ENCODE data around the gene TNNI3K. TPM values are rescaled to one million over a fixed set of nuclear protein-coding genes. Genes with fewer than 3 reads are reported as not detected.
A peak's percentile ranks its signal among the peaks of the same experiment; 100 is the strongest.
"Not testable (repeated sequence)": the region's sequence is repeated elsewhere in the genome, so short reads cannot be mapped to it uniquely, and the experiment has no call there.

The TNNI3K gene
- total and polyA plus RNA-seq, 4 donors = 0.41 to 1.4 TPM; not detected in 2

DNA sequence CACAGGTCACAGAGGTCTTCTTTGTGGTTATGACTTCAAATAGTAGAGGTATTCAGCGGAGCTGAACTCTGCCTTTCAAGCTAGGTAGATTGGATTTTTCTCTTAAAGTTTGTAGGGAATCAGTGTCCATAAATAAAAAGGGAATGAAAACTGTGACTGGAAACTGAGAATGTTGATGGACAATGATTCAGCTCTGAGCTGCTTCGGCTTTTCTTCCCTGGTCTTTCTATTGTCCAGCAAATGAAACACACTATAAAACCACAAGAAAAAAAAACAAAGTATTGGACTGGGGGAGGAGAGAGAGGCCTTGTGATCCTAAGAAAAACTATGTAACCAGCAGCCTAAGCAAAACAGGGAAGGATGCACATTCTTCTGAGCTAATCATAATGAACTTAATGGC is 11.1 kb downstream of the TNNI3K start:
- 79 to 89% methylated on average over 2 of the region's 2 CpGs for WGBS, 2 donors
- H3K27me3 ChIP-seq (ENCODE audit: control insufficient read depth in 3 of 3, insufficient read depth in 3 of 3, low read length in 2 of 3) = no peaks in the 10 kb centered on the region
- H3K4me3 ChIP-seq = no peak overlapping the region
- no peak overlapping the region for H3K9ac ChIP-seq (ENCODE audit: insufficient read depth in 1 of 2, low read length in 2 of 2)
- H3K9me3 ChIP-seq (ENCODE audit: control insufficient read depth in 4 of 4, insufficient read depth in 3 of 4, low read length in 3 of 4) = peaks cover 0 to 4% (median 0%) of the 10 kb centered on the region in 4 donors
- H3K4me1 ChIP-seq (ENCODE audit: control insufficient read depth in 5 of 5, insufficient read depth in 5 of 5, low read length in 5 of 5) = peaks cover 0 to 5% (median 0%) of the 10 kb centered on the region in 5 donors
- TF ChIP-seq, protein P1, sequence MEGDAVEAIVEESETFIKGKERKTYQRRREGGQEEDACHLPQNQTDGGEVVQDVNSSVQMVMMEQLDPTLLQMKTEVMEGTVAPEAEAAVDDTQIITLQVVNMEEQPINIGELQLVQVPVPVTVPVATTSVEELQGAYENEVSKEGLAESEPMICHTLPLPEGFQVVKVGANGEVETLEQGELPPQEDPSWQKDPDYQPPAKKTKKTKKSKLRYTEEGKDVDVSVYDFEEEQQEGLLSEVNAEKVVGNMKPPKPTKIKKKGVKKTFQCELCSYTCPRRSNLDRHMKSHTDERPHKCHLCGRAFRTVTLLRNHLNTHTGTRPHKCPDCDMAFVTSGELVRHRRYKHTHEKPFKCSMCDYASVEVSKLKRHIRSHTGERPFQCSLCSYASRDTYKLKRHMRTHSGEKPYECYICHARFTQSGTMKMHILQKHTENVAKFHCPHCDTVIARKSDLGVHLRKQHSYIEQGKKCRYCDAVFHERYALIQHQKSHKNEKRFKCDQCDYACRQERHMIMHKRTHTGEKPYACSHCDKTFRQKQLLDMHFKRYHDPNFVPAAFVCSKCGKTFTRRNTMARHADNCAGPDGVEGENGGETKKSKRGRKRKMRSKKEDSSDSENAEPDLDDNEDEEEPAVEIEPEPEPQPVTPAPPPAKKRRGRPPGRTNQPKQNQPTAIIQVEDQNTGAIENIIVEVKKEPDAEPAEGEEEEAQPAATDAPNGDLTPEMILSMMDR (IDR thresholded peaks at IDR 0.05; ENCODE audit: control extremely low read depth, extremely low read depth) = no peak
- no peaks in the 10 kb centered on the region for H3K36me3 ChIP-seq (ENCODE audit: control insufficient read depth in 4 of 4, insufficient read depth in 4 of 4, low read length in 4 of 4)
- ATAC-seq (ENCODE audit: insufficient read depth, low FRiP score) = no peak
- peak in 2 of 3 donors; percentile 1 to 13 for DNase-seq
- peak overlapping the region in 1 of 2 donors; percentile 60 for H3K27ac ChIP-seq (ENCODE audit: low read depth in 1 of 2, low read length in 1 of 2)

DNA sequence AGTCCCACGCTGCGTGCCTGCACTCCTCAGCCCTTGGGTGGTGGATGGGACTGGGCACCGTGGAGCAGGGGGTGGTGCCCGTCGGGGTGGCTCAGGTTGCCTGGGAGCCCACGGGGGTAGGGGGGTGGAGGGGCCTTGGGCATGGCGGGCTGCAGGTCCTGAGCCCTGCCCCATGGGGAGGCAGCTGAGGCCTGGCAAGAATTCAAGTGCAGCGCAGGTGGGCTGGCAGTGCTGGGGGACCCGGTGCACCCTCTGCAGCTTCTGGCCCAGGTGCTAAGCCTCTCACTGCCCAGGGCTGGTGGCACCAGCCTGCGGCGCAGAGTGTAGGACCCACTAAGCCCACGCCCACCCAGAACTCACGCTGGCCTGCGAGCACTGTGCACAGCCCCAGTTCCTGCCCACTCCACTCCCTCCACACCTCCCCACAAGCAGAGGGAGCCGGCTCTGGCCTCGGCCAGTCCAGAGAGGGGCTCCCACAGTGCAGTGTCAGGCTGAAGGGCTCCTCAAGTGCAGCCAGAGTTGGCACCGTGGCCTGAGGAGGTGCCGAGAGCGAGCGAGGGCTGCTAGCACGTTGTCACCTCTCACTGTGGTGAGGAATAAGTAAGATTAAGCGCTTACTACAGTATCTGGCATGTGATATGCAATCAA is 12.8 kb downstream of the TNNI3K start:
- TF ChIP-seq, protein P1 (IDR thresholded peaks at IDR 0.05; ENCODE audit: control extremely low read depth, extremely low read depth) = no peak
- no peaks in the 10 kb centered on the region for H3K36me3 ChIP-seq (ENCODE audit: control insufficient read depth in 4 of 4, insufficient read depth in 4 of 4, low read length in 4 of 4)
- no peak for ATAC-seq (ENCODE audit: insufficient read depth, low FRiP score)

DNA sequence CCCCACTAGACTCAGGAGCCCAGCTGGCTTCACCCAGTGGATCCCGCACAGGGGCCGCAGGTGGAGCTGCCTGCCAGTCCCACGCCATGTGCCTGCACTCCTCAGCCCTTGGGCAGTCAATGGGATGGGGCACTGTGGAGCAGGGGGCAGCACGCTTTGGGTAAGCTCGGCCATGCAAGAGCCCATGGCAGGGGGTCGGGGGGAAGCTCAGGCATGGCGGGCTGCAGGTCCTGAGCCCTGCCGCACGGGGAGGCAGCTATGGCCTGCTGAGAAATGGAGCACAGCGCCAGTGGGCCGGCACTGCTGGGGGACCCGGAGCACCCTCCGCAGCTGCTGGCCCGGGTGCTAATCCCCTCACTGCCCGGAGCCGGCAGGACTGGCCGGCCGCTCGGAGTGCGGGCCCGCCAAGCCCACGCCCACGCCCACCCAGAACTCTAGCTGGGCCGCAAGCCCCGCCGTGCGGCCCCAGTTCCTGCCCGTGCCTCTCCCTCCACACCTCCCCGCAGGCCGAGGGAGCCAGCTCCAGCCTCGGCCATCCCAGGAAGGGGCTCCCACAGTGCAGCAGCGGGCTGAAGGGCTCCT is 18.1 kb downstream of the TNNI3K start:
- not testable (repeated sequence) for DNase-seq; H3K27me3 ChIP-seq (ENCODE audit: control insufficient read depth in 3 of 3, insufficient read depth in 3 of 3, low read length in 2 of 3); H3K36me3 ChIP-seq (ENCODE audit: control insufficient read depth in 4 of 4, insufficient read depth in 4 of 4, low read length in 4 of 4); H3K4me3 ChIP-seq; H3K9ac ChIP-seq (ENCODE audit: insufficient read depth in 1 of 2, low read length in 2 of 2); ATAC-seq (ENCODE audit: insufficient read depth, low FRiP score); H3K27ac ChIP-seq (ENCODE audit: low read depth in 1 of 2, low read length in 1 of 2); H3K9me3 ChIP-seq (ENCODE audit: control insufficient read depth in 4 of 4, insufficient read depth in 3 of 4, low read length in 3 of 4); H3K4me1 ChIP-seq (ENCODE audit: control insufficient read depth in 5 of 5, insufficient read depth in 5 of 5, low read length in 5 of 5)
- 86 to 93% methylated on average over 32 of the region's 32 CpGs for WGBS, 2 donors

More for the DNA sequence above, 12.8 kb downstream of the TNNI3K start:
- WGBS, 2 donors = 91 to 93% methylated on average over 22 of the region's 22 CpGs
- no peak overlapping the region for H3K9ac ChIP-seq (ENCODE audit: insufficient read depth in 1 of 2, low read length in 2 of 2)
- peaks cover 0 to 5% (median 0%) of the 10 kb centered on the region in 5 donors for H3K4me1 ChIP-seq (ENCODE audit: control insufficient read depth in 5 of 5, insufficient read depth in 5 of 5, low read length in 5 of 5)
- no peak for DNase-seq
- no peak overlapping the region for H3K4me3 ChIP-seq
- H3K27ac ChIP-seq (ENCODE audit: low read depth in 1 of 2, low read length in 1 of 2) = peak overlapping the region in 1 of 2 donors; percentile 21
- peaks cover 0 to 6% (median 0%) of the 10 kb centered on the region in 4 donors for H3K9me3 ChIP-seq (ENCODE audit: control insufficient read depth in 4 of 4, insufficient read depth in 3 of 4, low read length in 3 of 4)
- H3K27me3 ChIP-seq (ENCODE audit: control insufficient read depth in 3 of 3, insufficient read depth in 3 of 3, low read length in 2 of 3) = no peaks in the 10 kb centered on the region

DNA sequence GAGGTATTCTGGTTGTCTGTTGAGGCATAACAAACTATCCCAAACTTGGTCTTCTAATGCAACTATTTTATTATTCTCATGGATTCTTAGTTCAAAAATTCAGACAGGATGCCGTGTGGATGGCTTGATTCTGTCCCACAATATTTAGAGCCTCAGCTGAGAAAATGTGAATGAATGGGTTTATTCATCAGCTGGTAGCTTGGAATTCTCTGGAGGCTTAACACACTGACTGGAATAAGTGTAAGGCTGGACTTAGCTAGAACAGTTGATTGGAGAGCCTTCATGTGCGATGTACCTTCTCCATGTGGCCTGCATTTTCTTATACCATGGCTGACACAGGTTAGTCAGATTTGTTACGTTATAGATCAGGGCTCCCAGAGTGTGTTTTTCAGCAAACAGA is 30.8 kb downstream of the TNNI3K start:
- H3K9me3 ChIP-seq (ENCODE audit: control insufficient read depth in 4 of 4, insufficient read depth in 3 of 4, low read length in 3 of 4) = no peaks in the 10 kb centered on the region
- WGBS, 2 donors = 91 to 97% methylated on average over 3 of the region's 3 CpGs
- H3K27ac ChIP-seq (ENCODE audit: low read depth in 1 of 2, low read length in 1 of 2) = peak overlapping the region in 1 of 2 donors; percentile 33
- no peak overlapping the region for H3K4me3 ChIP-seq
- no peak overlapping the region for H3K9ac ChIP-seq (ENCODE audit: insufficient read depth in 1 of 2, low read length in 2 of 2)
- DNase-seq (no peak), ATAC-seq (ENCODE audit: insufficient read depth, low FRiP score) (no peak)
- TF ChIP-seq, protein P1 (IDR thresholded peaks at IDR 0.05; ENCODE audit: control extremely low read depth, extremely low read depth) = no peak
- no peaks in the 10 kb centered on the region for H3K27me3 ChIP-seq (ENCODE audit: control insufficient read depth in 3 of 3, insufficient read depth in 3 of 3, low read length in 2 of 3)
- H3K4me1 ChIP-seq (ENCODE audit: control insufficient read depth in 5 of 5, insufficient read depth in 5 of 5, low read length in 5 of 5) = peaks cover 0 to 4% (median 0%) of the 10 kb centered on the region in 5 donors
- no peaks in the 10 kb centered on the region for H3K36me3 ChIP-seq (ENCODE audit: control insufficient read depth in 4 of 4, insufficient read depth in 4 of 4, low read length in 4 of 4)

Data from lung (tissue), 12 donors.